Stimulated activated CD8-positive, alpha-beta memory T cell treated with anti-CD3 and anti-CD28 coated beads, Interleukin-4, amount 100 ng/mL, for 4 hours (primary cell): ENCODE results near the gene SLC4A3.
"Not testable (repeated sequence)": the region's sequence is repeated elsewhere in the genome, so short reads cannot be mapped to it uniquely, and the experiment has no call there.

ENCODE experiments used
- DNase-seq, 2 donors: peaks; one replicate each; pipeline ENCODE4 v3.0.0-alpha.2; 2020; ENCODE audit warnings: low read depth in 2 of 2, low spot score in 1 of 2

Gene SLC4A3

GRCh38 chr2:219679571-219679970 lies 52.1 kb downstream of the SLC4A3 start:
- no peak for DNase-seq

- DNase-seq = no peak
These were observed 53.7 kb downstream of the SLC4A3 start for GRCh38 chr2:219680958-219681693.

- DNase-seq = no peak
These were observed 54.4 kb downstream of the SLC4A3 start for GRCh38 chr2:219681694-219682300.

- not testable (repeated sequence) for DNase-seq
These were observed 56.0 kb downstream of the SLC4A3 start for GRCh38 chr2:219683474-219683873.

- DNase-seq = peak; percentile 6 to 9
These were observed 57.6 kb downstream of the SLC4A3 start for GRCh38 chr2:219684721-219685689.

- no peak for DNase-seq
These were observed 59.8 kb downstream of the SLC4A3 start for GRCh38 chr2:219687272-219687671.

GRCh38 chr2:219687882-219688559 lies 60.6 kb downstream of the SLC4A3 start:
- no peak for DNase-seq

GRCh38 chr2:219688560-219689445 lies 61.4 kb downstream of the SLC4A3 start:
- no peak for DNase-seq

GRCh38 chr2:219689676-219690628 lies 62.5 kb downstream of the SLC4A3 start:
- DNase-seq = no peak

- DNase-seq = no peak
These were observed 64.1 kb downstream of the SLC4A3 start for GRCh38 chr2:219691571-219691970.
